Measurements from ENCODE around the gene HINT3. TPM values are rescaled to one million over a fixed set of nuclear protein-coding genes. Genes with fewer than 3 reads are reported as not detected.
"Not testable (repeated sequence)": the region's sequence is repeated elsewhere in the genome, so short reads cannot be mapped to it uniquely, and the experiment has no call there.

HINT3 gene
- total RNA-seq, result 10 to 100 TPM; 20.9 to 42.6 (median 28.9) TPM

GRCh38 chr6:125956506-125957390 is at the start of gene HINT3:
TSS of gene HINT3 (plus strand) at chr6:125956770. CDS start at chr6:125956978, 208 bp downstream.
- peak in 1 of 2 donors; percentile 23 for TF ChIP-seq POLR2A (IDR thresholded peaks at IDR 0.05)
- peak in 1 of 3 donors; percentile 98 for TF ChIP-seq CTCF (IDR thresholded peaks at IDR 0.05)
- 0% methylated on average over 26 to 41 of the region's 82 CpGs for WGBS, 2 donors
- peak; percentile 95 to 99 for DNase-seq (ENCODE audit: low spot score in 2 of 2)
- peak within 1 kb of the TSS; percentile 91 for H3K4me3 ChIP-seq (ENCODE audit: low read depth, poor library complexity, severe bottlenecking)
- intact Hi-C loops (cut with DNase I; ENCODE audit: low total_unique reads), result loop anchor here (5.0 kb wide), 1 partner anchor 174 kb away; no protein-coding TSS in a partner anchor

- H3K4me3 ChIP-seq (ENCODE audit: low read depth, poor library complexity, severe bottlenecking), result no peak overlapping the region
- intact Hi-C loops (cut with DNase I; ENCODE audit: low total_unique reads), result no loop called here
- no peak for TF ChIP-seq POLR2A (IDR thresholded peaks at IDR 0.05)
- no peak for TF ChIP-seq CTCF (IDR thresholded peaks at IDR 0.05)
- 43 to 51% methylated on average over 3 of the region's 3 CpGs for WGBS, 2 donors
- no peak for DNase-seq (ENCODE audit: low spot score in 2 of 2)
Observed at GRCh38 chr6:125910527-125910926, 46.0 kb upstream of the HINT3 start.

GRCh38 chr6:125911051-125911451 is 45.5 kb upstream of the HINT3 start:
- DNase-seq (ENCODE audit: low spot score in 2 of 2); intact Hi-C loops (cut with DNase I; ENCODE audit: low total_unique reads); H3K4me3 ChIP-seq (ENCODE audit: low read depth, poor library complexity, severe bottlenecking): not testable (repeated sequence)
- 65 to 76% methylated on average over 4 of the region's 4 CpGs for WGBS, 2 donors

GRCh38 chr6:125912430-125912829 is 44.1 kb upstream of the HINT3 start:
- H3K4me3 ChIP-seq (ENCODE audit: low read depth, poor library complexity, severe bottlenecking); DNase-seq (ENCODE audit: low spot score in 2 of 2); intact Hi-C loops (cut with DNase I; ENCODE audit: low total_unique reads): not testable (repeated sequence)
- 59 to 70% methylated on average over 2 of the region's 2 CpGs for WGBS, 2 donors

- TF ChIP-seq CTCF (IDR thresholded peaks at IDR 0.05) (no peak), POLR2A (IDR thresholded peaks at IDR 0.05) (no peak)
- WGBS, 2 donors, result 97 to 100% methylated on average over 1 of the region's 1 CpG
- intact Hi-C loops (cut with DNase I; ENCODE audit: low total_unique reads), result no loop called here
- no peak for DNase-seq (ENCODE audit: low spot score in 2 of 2)
- H3K4me3 ChIP-seq (ENCODE audit: low read depth, poor library complexity, severe bottlenecking), result no peak overlapping the region
Observed at GRCh38 chr6:125913145-125913544, 43.4 kb upstream of the HINT3 start.

GRCh38 chr6:125913864-125914351 is 42.7 kb upstream of the HINT3 start:
- DNase-seq (ENCODE audit: low spot score in 2 of 2), result peak in 1 of 2 donors; percentile 36
- no peak overlapping the region for H3K4me3 ChIP-seq (ENCODE audit: low read depth, poor library complexity, severe bottlenecking)
- WGBS, 2 donors, result 30 to 33% methylated on average over 5 of the region's 5 CpGs
- intact Hi-C loops (cut with DNase I; ENCODE audit: low total_unique reads), result no loop called here
- no peak for TF ChIP-seq POLR2A (IDR thresholded peaks at IDR 0.05)
- TF ChIP-seq CTCF (IDR thresholded peaks at IDR 0.05), result no peak
